C1 segment of cervical spinal cord (tissue), 14 donors: ENCODE data around the gene PAEP.

Experiments
- DNase-seq, 14 donors: peaks; one replicate each; lab custom pipeline; 2025; lab: John Stamatoyannopoulos, UW

The PAEP gene

DNA sequence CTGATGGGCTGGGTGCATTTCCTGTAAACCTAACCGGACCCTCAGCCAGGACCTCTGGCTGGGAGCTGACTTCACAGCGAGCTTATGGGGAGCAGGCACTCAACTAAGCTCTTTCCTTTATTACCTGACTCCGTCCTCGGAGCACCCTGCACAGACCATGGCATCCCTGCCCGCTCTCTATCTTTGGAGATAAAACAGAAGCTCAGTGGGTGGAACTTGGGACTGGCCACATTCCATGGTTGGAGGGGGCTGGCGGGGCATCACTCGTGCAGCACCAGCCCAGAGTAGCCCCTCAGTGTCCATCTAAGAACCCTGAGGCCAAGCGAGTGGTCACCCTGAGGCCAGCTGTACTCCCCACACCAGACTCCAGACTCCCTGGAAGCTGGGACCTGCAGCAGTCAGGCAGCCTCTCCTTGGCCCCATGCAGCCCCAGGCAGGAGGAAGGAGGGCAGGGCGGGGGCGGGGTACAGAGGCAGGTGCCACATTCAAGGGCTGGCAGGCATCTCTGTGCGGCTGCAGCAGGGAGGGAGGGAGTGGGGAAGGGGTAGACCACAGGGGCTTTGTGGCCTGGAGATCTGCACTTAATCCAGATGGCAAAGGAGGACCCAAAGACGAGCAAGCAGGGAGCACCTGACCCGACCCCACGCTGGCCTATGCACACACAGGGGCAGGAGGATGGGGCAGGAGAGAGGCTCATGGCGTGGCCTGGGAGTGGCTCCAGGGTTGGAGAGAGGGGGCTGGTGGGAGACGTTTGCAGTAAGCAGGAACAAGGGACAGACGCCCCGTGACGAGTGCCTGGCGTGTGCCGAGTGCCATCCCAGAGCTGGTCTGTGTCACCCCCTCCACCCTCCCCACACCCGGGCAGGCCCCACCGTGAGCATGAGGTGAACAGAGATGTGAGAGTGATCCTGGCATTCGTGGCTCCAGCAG is 51.7 kb downstream of the PAEP start:
- DNase-seq, result no peak

GRCh38 chr9:135613946-135614805 is 52.6 kb downstream of the PAEP start:
- no peak for DNase-seq

DNA sequence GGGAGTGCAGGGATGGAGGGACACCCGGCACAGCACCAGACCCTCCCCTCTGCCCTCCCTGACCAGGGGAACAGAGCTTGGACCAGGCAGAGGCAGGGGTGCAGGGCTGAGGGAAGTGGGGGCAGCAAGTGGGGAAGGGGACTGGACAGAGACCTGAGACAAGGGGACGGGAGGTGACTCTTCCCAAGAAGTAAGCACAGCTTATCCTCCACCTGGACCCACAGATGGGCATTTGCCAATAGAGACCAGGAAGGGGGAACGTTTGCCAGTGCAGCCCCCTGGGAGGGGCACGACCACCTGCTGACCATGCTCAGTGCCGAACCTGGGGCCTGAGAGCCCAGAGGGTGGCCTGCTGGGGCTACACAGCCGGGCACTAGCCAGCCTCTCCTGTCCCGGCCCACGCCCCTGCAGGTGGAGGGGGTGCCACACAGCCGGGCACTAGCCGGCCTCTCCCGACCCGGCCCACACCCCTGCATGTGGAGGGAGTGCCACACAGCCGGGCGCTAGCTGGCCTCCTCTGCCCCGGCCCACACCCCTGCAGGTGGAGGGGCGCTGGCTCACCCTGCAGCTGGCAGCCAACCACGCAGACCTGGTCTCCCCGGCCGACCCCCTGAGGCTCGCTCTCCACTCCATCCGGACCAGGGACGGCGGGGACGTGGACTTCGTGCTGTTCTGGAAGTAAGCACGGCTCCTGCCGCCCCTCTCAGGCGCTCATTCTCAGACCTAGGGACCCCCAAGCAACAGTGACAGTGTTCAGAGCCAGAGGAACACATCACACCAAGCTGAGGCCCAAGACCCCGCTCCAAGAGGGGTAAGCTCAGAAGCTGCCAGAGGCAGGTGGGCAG is 53.5 kb downstream of the PAEP start:
- no peak for DNase-seq

DNA sequence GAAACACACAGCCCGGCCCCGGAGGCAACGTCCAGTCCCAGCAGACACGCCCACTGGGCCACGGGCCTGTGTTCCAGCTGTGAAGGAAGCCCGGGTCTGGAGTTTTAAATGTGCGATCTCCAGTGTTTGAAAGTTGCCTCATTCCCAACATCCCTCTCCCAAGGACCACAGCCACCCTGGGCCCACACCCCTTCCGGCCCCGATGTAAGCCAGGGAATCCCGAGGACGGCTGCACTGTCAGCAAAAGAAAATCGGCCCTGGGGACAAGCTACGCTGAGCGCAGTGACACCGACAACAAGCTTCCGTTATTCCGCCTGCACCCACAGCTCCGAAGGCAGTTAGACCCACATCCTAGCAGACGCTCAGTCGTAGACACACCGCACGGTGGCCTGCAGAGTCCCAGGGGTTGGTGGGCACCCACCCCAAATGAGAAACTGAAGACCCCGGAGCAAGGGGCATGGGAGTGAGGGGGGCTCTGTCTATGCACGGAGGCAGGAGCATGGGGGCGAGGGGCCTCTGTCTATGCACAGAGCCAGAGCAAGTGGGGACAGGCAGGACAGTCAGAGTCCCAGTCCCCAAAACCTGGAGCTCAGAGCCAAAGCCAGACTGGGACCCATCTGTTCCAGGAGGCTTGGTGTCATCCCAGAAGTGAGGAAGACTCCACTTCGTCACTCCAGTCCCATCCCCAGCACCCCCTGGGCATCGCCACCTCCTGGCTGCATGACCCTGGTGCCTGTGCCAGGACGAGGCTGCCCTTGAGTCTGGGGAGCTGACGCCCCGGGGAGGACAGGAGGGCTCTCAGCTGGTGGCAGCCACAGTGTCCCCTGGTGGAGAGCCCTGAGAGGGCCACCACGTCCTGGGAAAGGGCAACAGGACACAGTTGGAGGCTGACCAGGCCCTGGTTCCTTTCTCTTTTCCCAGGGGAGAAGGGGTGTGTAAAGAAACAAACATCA is 54.4 kb downstream of the PAEP start:
- DNase-seq, result no peak
